K562 (cell line): ENCODE results near the gene RDH13. TPM values are rescaled to one million over a fixed set of nuclear protein-coding genes. Genes with fewer than 3 reads are reported as not detected.
A peak's percentile ranks its signal among the peaks of the same experiment; 100 is the strongest.
"Not testable (repeated sequence)": the region's sequence is repeated elsewhere in the genome, so short reads cannot be mapped to it uniquely, and the experiment has no call there.

Experiments used
- ATF3 ChIP-seq, 2 experiments: fragments of 450-650 bp in 1 of 2; sonication (generic) in 1 of 2; formaldehyde crosslinking in 1 of 2; IDR thresholded peaks in 1 of 2; conservative IDR thresholded peaks in 1 of 2; 2 replicates each; pipeline versions ENCODE4 v1.6.1 to v1.8.1; 2016 to 2023; ENCODE audit warnings: mild to moderate bottlenecking in 2 of 2, moderate library complexity in 2 of 2, inconsistent platforms in 1 of 2, missing genetic modification reagents in 1 of 2
- CBFA2T2 ChIP-seq: fragments of 450-650 bp; conservative IDR thresholded peaks from 2 replicates; pipeline ENCODE4 v1.6.1; 2017; ENCODE audit warnings: mild to moderate bottlenecking
- ESRRA ChIP-seq: fragments of 450-650 bp; IDR thresholded peaks from 2 replicates; pipeline ENCODE4 v1.6.1; 2014; ENCODE audit warnings: low read depth, mild to moderate bottlenecking, moderate library complexity, borderline replicate concordance
- FOXK2 ChIP-seq, 2 experiments: fragments of 450-650 bp; IDR thresholded peaks in 1 of 2; conservative IDR thresholded peaks in 1 of 2; 2 replicates each; pipeline ENCODE4 v1.6.1; 2016; ENCODE audit warnings: low read depth in 2 of 2, mild to moderate bottlenecking in 1 of 2
- GATAD2B ChIP-seq: fragments of 450-650 bp; IDR thresholded peaks from 2 replicates; pipeline ENCODE4 v1.6.1; 2017; ENCODE audit warnings: mild to moderate bottlenecking, borderline replicate concordance
- HDAC1 ChIP-seq, 2 experiments: fragments of 450-650 bp; IDR thresholded peaks; 2 replicates each; pipeline ENCODE4 v1.6.1; 2016 to 2017; ENCODE audit warnings: inconsistent platforms in 1 of 2, mild to moderate bottlenecking in 1 of 2, moderate library complexity in 1 of 2
- MAZ ChIP-seq, 2 experiments: fragments of 450-650 bp in 1 of 2; sonication (generic) in 1 of 2; formaldehyde crosslinking; IDR thresholded peaks in 1 of 2; conservative IDR thresholded peaks in 1 of 2; 2 replicates each; pipeline versions ENCODE4 v1.4.0 to v1.5.0; 2020; ENCODE audit warnings: mild to moderate bottlenecking in 1 of 2, missing genetic modification reagents in 1 of 2
- MNT ChIP-seq, 2 experiments: fragments of 450-650 bp; conservative IDR thresholded peaks; 2 replicates each; pipeline ENCODE4 v1.6.1; 2017; ENCODE audit warnings: mild to moderate bottlenecking in 2 of 2, moderate library complexity in 2 of 2
- NCOR1 ChIP-seq: fragments of 450-650 bp; IDR thresholded peaks from 2 replicates; pipeline ENCODE4 v1.6.1; 2016; ENCODE audit warnings: mild to moderate bottlenecking, moderate library complexity
- NFIC ChIP-seq: fragments of 450-650 bp; IDR thresholded peaks from 2 replicates; pipeline ENCODE4 v1.6.1; 2017; ENCODE audit warnings: mild to moderate bottlenecking, inconsistent platforms
- SOX6 ChIP-seq: fragments of 450-650 bp; IDR thresholded peaks from 2 replicates; pipeline ENCODE4 v1.6.1; 2014; ENCODE audit warnings: mild to moderate bottlenecking
- TAL1 ChIP-seq: fragments of 450-650 bp; IDR thresholded peaks from 2 replicates; pipeline ENCODE4 v1.6.1; 2016; ENCODE audit warnings: mild to moderate bottlenecking
- TRIM24 ChIP-seq, 2 experiments: fragments of 450-650 bp; IDR thresholded peaks; 2 replicates each; pipeline ENCODE4 v1.6.1; 2016
- ZBTB11 ChIP-seq, 3 experiments: fragments of 200-800 bp in 1 of 3; fragments of 250-450 bp in 1 of 3; fragments of 450-650 bp in 1 of 3; sonication (Bioruptor Pico) in 1 of 3; sonication (Bioruptor generic) in 1 of 3; formaldehyde crosslinking in 1 of 3; IDR thresholded peaks; 2 replicates each; pipeline versions ENCODE4 v1.6.1 to v1.8.0; 2016 to 2022; ENCODE audit warnings: mild to moderate bottlenecking in 2 of 3, missing genetic modification characterization in 2 of 3, missing compliant biosample characterization in 1 of 3, moderate library complexity in 1 of 3
- ZBTB17 ChIP-seq: fragments of 450-650 bp; formaldehyde crosslinking; IDR thresholded peaks from 2 replicates; pipeline ENCODE4 v1.4.0; 2020; ENCODE audit warnings: mild to moderate bottlenecking
- ZNF41 ChIP-seq: fragments of 250-450 bp; sonication (Bioruptor Pico); conservative IDR thresholded peaks from 2 replicates; pipeline ENCODE4 v1.4.0; 2020; ENCODE audit warnings: mild to moderate bottlenecking
- ZNF592 ChIP-seq: fragments of 450-650 bp; IDR thresholded peaks from 2 replicates; pipeline ENCODE4 v1.6.1; 2017; ENCODE audit warnings: antibody characterized with exemption, mild to moderate bottlenecking
- polyA plus RNA-seq, 8 experiments: library from polyadenylated mRNA; depleted of rRNA in 4 of 8; stranded (reverse) in 5 of 8; unstranded in 3 of 8; fragments of >200 nt; fragmentation: Nextera tagmentation in 2 of 8; fragmentation: Illumina TruSeq in 1 of 8; extraction: Ambion mirVana in 2 of 8; extraction: Trizol in 1 of 8; gene quantifications; 2 replicates each; pipeline versions ENCODE4 v1.2.1 to v1.2.3, GENCODE V29; 2011 to 2014; ENCODE audit warnings: inconsistent platforms in 1 of 8, missing spikeins in 1 of 8
- total RNA-seq, 7 experiments: library from RNA; depleted of rRNA in 6 of 7; stranded (reverse); fragments of >200 nt in 6 of 7; fragmentation: Illumina TruSeq in 2 of 7; extraction: Trizol in 2 of 7; gene quantifications; 2 replicates each; pipeline versions ENCODE4 v1.2.1 to v1.2.3, GENCODE V29; 2011 to 2021; ENCODE audit warnings: low replicate concordance in 1 of 7

RDH13 gene
- total and polyA plus RNA-seq, 9 of the 15 experiments (the other 6 are each of a cell fraction or from before 2014, with no cell fraction given), result 7.5 to 70.3 (median 39.5) TPM

GRCh38 chr19:54998751-54999239 is 64.2 kb downstream of the RDH13 start (continued):
- peak; percentile 86 for TF ChIP-seq CBFA2T2
- peak; percentile 49; the same call in 1 of the 2 replicates for TF ChIP-seq GATAD2B
- peak; percentile 62 for TF ChIP-seq NFIC
- peak; percentile 37; the same call in 1 of the 2 replicates for TF ChIP-seq ESRRA
- 0 out of 2 replicates have a peak, but pooled peaks have one; percentile 12 for TF ChIP-seq ATF3 (IDR thresholded peaks at IDR 0.05)
- TF ChIP-seq ATF3 (CRISPR knock-in tag; conservative IDR thresholded peaks at IDR 0.05), result not testable (repeated sequence)
- peak; percentile 63; the same call in 1 of the 2 replicates for TF ChIP-seq ZNF592
- peak; percentile 85 for TF ChIP-seq NCOR1
- 0 out of 2 replicates have a peak, but pooled peaks have one; percentile 50 for TF ChIP-seq ZBTB17 (CRISPR knock-in tag)
- TF ChIP-seq SOX6, result peak; percentile 88
- 0 out of 2 replicates have a peak, but pooled peaks have one; percentile 39 for TF ChIP-seq ZNF41 (CRISPR knock-in tag)
- peak in 1 of 2 experiments; percentile 36; a peak in 1 of 4 replicates for TF ChIP-seq FOXK2 (conservative IDR thresholded peaks at IDR 0.05 in 1 of 2, IDR thresholded peaks at IDR 0.05 in 1 of 2; ENCODE audit: low read depth in 2 of 2)
- TF ChIP-seq MNT (conservative IDR thresholded peaks at IDR 0.05), result peak; percentile 72 to 90
- TF ChIP-seq HDAC1 (IDR thresholded peaks at IDR 0.05), result peak in 1 of 2 experiments; percentile 64; a peak in 2 of 4 replicates
- peak in 1 of 2 experiments; percentile 66; a peak in 2 of 4 replicates for TF ChIP-seq TRIM24 (IDR thresholded peaks at IDR 0.05)
- TF ChIP-seq TAL1, result peak; percentile 79
- 0 out of 6 replicates have a peak, but pooled peaks of 1 of the 3 experiments have one; percentile 41 for TF ChIP-seq ZBTB11 (CRISPR knock-in tag; IDR thresholded peaks at IDR 0.05)
- TF ChIP-seq MAZ (CRISPR knock-in tag; conservative IDR thresholded peaks at IDR 0.05 in 1 of 2, IDR thresholded peaks at IDR 0.05 in 1 of 2), result 0 out of 4 replicates have a peak, but pooled peaks of 1 of the 2 experiments have one; percentile 43
